ENCODE data around the gene AKT1. TPM values are rescaled to one million over a fixed set of nuclear protein-coding genes. Genes with fewer than 3 reads are reported as not detected.

The AKT1 gene
- total and polyA plus RNA-seq, 2 of the 13 experiments (the other 11 are each of a cell fraction or from before 2014, with no cell fraction given) = 96.2 to 116 TPM

DNA sequence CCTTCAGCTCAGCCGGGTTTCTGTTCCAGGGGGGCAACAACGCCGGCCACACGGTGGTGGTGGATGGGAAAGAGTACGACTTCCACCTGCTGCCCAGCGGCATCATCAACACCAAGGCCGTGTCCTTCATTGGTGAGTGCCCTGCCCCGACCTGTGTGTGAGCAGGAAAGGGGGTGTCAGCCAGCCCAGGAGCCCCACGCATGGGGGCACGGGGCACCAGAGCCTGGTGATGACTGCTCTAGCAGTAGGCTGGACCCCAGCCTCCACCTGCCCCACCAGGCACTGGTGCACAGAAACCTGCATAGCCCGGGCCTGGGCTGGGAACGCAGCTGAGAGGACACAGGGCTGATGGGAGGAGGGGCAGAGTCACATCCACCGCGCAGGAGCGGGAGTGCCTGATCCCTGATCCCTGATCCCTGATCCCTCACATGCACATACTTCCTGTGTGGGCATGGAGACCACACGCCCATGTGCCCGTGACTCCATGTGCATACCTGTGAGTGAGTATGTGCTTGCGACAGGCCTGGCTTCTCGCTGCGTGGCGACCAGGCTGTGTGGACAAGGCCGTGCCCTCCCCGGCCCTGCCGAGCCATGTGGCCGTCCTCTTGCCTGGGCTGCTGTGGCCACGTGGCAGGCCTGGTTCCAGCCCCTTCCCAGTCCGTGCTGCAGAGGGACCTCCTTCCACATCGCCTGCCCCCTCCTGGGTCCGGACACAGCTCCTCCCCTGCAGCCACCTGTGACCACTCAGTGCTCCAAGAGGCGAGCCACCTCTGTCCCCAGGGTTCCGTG lies 60.4 kb downstream of the AKT1 start (continued):
- TF ChIP-seq, protein P1, sequence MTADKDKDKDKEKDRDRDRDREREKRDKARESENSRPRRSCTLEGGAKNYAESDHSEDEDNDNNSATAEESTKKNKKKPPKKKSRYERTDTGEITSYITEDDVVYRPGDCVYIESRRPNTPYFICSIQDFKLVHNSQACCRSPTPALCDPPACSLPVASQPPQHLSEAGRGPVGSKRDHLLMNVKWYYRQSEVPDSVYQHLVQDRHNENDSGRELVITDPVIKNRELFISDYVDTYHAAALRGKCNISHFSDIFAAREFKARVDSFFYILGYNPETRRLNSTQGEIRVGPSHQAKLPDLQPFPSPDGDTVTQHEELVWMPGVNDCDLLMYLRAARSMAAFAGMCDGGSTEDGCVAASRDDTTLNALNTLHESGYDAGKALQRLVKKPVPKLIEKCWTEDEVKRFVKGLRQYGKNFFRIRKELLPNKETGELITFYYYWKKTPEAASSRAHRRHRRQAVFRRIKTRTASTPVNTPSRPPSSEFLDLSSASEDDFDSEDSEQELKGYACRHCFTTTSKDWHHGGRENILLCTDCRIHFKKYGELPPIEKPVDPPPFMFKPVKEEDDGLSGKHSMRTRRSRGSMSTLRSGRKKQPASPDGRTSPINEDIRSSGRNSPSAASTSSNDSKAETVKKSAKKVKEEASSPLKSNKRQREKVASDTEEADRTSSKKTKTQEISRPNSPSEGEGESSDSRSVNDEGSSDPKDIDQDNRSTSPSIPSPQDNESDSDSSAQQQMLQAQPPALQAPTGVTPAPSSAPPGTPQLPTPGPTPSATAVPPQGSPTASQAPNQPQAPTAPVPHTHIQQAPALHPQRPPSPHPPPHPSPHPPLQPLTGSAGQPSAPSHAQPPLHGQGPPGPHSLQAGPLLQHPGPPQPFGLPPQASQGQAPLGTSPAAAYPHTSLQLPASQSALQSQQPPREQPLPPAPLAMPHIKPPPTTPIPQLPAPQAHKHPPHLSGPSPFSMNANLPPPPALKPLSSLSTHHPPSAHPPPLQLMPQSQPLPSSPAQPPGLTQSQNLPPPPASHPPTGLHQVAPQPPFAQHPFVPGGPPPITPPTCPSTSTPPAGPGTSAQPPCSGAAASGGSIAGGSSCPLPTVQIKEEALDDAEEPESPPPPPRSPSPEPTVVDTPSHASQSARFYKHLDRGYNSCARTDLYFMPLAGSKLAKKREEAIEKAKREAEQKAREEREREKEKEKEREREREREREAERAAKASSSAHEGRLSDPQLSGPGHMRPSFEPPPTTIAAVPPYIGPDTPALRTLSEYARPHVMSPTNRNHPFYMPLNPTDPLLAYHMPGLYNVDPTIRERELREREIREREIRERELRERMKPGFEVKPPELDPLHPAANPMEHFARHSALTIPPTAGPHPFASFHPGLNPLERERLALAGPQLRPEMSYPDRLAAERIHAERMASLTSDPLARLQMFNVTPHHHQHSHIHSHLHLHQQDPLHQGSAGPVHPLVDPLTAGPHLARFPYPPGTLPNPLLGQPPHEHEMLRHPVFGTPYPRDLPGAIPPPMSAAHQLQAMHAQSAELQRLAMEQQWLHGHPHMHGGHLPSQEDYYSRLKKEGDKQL (CRISPR knock-in tag; IDR thresholded peaks at IDR 0.05; ENCODE audit: low read depth) = no peak
- TF ChIP-seq ZSCAN12 (CRISPR knock-in tag; IDR thresholded peaks at IDR 0.05) (no peak), KDM2A (CRISPR knock-in tag; IDR thresholded peaks at IDR 0.05; ENCODE audit: borderline replicate concordance, low read depth) (peak; percentile 66; the same call in 1 of the 2 replicates), KLF6 (CRISPR knock-in tag; IDR thresholded peaks at IDR 0.05) (peak; percentile 58; the same call in 1 of the 2 replicates), ZNF605 (CRISPR knock-in tag; IDR thresholded peaks at IDR 0.05) (peak; percentile 48; the same call in 1 of the 2 replicates), FOXP4 (CRISPR knock-in tag; IDR thresholded peaks at IDR 0.05) (no peak; the same call in 1 of the 2 replicates), MED8 (CRISPR knock-in tag; IDR thresholded peaks at IDR 0.05; ENCODE audit: insufficient replicate concordance) (no peak), ZNF782 (CRISPR knock-in tag; IDR thresholded peaks at IDR 0.05; ENCODE audit: borderline replicate concordance) (peak; percentile 79), ZNF143 (CRISPR knock-in tag; IDR thresholded peaks at IDR 0.05) (peak; percentile 10; the same call in 1 of the 2 replicates)
- TF ChIP-seq, protein P2, sequence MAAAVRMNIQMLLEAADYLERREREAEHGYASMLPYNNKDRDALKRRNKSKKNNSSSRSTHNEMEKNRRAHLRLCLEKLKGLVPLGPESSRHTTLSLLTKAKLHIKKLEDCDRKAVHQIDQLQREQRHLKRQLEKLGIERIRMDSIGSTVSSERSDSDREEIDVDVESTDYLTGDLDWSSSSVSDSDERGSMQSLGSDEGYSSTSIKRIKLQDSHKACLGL (CRISPR knock-in tag; IDR thresholded peaks at IDR 0.05) = peak; percentile 92
